HK-2 (cell line): Measurements from ENCODE around the gene TPM2.

Source experiments
- DNase-seq: peaks from one replicate; pipeline ENCODE4 v3.0.0-alpha.2; 2018; ENCODE audit not compliant: unreplicated experiment

TPM2 gene

GRCh38 chr9:35689542-35690293 is at the start of gene TPM2:
TSS of gene TPM2 (minus strand) at chr9:35689925. CDS start at chr9:35689817, 108 bp downstream.
- DNase-seq: no peak

GRCh38 chr9:35738924-35739323 is 49.2 kb upstream of the TPM2 start:
- DNase-seq: no peak

DNA sequence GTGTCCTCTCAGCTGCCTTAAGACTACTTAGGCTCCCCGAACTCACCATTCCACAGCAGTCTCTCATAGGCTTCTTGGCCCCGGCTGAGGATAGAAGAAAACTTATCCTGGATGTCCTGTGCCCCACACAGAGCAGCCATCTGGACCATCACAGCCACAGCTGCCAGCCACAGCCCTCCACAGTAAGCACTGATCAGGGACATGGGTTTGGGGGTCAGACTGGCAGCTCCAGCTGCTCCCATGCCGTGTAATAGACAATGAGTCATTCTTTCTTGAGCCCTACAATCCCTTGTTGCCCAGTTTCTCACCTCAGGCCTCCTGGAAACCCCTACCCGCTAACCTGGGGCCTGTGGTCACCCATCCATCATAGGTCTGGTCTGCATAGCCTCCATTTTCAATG is 48.5 kb upstream of the TPM2 start:
- no peak for DNase-seq

- no peak for DNase-seq
These were observed 47.4 kb upstream of the TPM2 start for GRCh38 chr9:35737143-35737542.

GRCh38 chr9:35736201-35736633 is 46.5 kb upstream of the TPM2 start:
- DNase-seq: peak; percentile 54

DNA sequence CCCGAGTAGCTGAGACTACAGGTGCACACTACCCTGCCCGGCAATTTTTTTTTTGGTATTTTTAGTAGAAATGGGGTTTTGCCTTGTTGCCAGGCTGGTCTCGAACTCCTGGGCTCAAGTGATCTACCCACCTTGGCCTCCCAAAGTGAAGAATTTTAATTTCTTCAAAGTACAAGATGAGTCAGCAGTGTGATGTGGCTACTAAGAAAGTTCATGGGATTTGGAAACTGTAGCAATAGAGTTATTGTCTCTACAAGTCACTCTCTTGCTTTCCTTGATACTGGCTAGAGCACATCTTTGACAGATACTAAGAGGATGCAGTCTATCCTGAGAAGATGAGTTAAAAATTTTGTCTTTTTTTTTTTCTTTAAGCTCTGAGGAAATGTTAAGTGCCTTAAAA is 44.4 kb upstream of the TPM2 start:
- no peak for DNase-seq

DNA sequence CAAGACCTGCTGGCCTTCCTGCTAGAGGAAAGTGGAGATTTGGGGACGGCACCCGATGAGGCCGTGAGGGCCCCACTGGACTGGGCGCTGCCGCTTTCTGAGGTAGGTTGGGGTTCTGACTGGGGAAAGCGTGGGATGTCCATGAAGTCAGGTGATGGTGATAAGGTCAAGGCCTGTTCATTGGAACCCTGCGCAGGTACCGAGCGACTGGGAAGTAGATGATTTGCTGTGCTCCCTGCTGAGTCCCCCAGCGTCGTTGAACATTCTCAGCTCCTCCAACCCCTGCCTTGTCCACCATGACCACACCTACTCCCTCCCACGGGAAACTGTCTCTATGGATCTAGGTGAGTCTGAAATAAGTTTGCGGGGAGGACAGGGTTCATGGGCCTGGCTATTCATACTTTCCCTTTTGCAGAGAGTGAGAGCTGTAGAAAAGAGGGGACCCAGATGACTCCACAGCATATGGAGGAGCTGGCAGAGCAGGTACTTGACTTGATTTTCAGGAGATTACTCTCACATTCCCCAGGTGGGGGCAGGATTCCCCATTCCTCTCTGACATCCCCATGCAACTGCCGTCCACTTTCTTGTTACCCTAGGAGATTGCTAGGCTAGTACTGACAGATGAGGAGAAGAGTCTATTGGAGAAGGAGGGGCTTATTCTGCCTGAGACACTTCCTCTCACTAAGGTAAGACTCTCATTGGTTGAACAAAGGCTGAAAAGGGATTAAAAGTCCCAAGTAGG is 43.2 kb upstream of the TPM2 start:
- peak; percentile 55 for DNase-seq

GRCh38 chr9:35732185-35732799 is 42.6 kb upstream of the TPM2 start, which contains the start of the genes CREB3 and TLN1:
TSS of gene CREB3 (plus strand) at chr9:35732666. CDS start at chr9:35732773, 107 bp downstream.
TSS of gene TLN1 (minus strand) at chr9:35732195. CDS start at chr9:35725694, 6,501 bp downstream.
- DNase-seq: peak; percentile 94

DNA sequence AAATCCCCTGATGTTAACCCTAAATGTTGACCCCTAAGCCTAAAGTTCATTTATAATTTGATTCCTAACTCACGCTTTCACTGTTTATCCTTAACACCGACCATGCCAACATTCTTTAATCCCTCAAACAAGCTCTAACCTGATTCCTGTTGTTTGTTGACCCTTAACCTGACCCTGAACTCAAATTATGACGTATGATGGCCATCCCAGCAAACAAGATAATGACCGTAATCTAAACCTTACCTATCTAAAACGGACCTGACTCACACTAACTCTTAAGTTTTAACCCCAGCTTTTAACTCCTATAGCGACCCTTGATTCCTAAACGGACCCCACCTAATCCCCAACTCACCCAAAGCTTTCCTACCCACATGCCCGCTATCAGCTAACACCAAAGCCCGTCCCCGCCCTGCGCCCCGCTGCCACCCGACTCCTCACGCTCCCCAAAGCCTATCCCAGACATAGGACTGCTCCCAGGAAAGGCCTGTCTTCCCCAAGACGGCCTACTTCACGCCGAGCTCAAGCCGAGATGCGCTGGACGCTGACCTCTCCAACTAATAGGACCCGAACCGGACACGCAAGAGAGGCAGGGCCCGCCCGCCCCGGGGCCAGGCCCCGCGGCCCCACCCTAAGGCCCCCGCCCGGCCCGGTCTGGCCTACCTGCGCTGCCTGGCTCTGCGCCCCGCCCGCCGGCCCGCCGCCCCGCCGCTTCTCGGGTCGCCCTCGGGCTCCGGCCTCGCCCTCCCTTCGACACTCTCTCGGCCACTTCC is 41.9 kb upstream of the TPM2 start:
- DNase-seq: no peak

GRCh38 chr9:35730486-35730854 is 40.7 kb upstream of the TPM2 start:
- DNase-seq: no peak

DNA sequence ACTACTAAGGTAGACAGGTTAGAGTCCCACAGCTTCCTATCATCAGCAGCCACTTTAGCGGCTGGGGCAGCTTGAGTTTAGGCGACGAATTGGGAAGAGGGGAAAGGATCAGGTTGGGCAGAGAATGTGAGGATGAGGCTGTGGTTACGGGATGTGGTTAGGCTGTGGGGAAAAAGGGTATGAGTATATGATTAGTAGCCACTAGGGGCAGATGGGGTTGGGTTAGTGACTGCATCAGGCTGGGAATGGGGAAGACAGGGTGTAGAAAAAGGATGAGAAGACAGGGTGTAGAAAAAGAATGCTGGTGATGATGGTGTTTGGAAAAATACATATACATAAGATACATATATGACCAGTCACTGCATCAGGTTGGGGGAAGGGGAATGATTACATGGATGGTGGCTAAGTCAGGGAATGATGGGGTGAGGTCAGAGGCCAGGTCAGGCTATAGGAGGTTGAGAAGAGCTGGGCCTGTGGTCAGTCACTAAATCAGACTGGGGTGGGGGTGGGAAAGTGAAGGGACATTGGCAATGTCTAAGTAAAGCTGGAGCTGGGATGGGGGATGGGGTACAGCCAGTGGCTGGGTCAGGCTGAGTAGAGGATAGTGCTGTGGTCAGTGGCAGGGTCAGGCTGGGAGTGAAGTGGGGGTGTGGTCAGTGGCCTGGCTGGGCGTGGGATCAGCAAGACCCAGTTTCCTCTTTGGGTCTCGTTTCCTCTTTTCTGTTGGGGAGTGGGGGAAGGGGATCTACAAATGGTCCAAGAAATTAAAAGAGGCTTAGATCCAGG is 40.2 kb upstream of the TPM2 start:
- peak; percentile 55 for DNase-seq

DNA sequence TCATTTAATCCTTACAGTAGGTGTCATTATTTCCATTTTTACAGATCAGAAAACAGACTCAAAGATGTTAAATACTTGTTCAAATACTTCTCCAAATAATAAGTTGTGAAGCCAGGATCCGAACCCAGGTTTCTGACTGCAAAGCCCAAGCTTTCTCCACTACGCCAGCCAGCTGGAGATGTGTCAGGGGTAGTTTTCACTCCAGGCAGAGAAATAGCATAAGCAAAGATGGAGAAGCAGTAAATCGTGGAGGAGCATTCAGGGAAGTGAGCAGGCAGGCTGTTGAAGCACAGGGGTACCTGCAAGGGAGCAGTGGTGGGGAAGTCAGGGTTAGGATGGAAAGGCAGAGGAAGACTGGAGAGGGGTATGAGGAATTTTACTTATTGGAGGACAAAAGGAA is 39.4 kb upstream of the TPM2 start:
- no peak for DNase-seq

DNA sequence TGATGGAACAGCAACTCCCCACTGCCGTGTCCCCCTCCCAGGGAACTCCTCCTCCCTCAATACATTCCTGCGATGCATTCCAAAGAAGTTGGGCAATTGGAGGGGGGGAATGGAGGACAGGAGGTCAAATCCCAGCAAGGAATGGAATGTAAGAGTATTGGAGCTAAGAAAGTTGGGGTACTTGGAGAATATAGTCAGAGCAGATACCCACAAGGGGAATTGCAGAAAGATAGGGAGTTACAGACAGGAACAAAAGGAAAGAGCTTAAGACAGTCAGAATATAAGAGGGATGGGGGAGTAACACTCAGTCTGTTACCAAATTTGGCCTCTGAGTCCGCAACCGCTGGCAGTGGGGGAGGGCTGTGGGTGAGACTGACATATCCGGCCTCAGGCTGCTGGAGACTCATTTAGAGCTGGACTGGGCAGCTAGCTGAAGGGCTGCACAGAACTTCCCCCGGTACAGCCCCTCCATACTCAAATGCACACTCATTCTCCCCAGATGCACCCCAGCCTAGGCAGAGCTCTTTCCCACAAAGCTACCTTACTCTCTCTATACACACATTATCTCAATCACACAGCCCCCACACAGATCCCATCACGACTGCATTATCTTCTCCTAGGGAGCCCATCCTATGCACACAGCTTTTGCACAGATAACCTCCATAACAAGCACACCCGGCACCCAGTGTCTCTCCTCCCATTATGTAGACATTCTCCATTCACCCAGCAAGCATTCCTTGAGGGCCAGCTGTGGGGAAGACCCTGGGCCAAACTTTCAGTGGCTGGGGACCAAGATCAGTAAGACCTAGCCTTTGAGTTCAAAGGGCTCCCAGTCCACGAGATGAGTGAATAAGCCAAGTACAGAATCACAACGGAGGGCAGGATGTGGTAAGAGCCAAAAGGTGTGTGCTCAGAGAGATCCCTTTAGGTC is 38.6 kb upstream of the TPM2 start:
- peak; percentile 63 for DNase-seq

DNA sequence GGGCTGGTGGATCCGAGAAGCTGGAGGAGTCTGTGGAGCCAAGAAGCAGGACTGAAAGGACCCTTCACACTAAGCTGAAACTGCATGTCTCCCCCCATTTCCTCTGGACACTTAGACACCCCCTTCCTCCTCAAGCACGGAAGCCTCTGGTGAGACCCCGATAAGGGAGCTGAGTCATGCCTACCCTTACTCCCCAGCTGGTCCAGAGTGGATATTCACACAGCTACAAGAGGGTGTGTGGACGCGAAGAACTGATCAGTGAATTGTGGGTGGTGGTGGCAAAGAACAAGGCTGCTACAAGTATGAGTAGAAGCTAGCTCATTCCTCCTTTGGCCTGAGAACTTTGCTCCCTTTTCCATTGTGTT is 37.9 kb upstream of the TPM2 start:
- DNase-seq: no peak

DNA sequence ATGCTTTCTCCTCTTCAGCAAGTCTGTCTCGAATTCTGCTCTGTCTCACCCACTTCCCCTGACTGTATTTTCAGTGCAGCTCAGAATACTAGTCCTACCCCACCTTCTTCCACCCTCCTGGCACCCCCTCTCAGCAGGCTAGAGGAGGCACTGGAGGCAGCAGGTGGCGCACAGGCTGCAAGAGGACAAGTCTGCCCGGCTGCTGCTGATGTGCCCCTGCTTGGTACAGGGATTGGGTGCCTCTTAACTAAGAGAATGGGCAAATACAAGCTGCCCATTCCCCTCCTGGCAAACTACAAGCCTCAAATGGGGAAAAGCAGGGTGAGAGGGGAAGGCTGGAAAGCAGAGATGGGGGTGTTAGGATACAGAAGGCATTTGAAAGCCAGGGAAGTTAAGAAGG is 37.2 kb upstream of the TPM2 start:
- DNase-seq: no peak

GRCh38 chr9:35725362-35725761 is 35.6 kb upstream of the TPM2 start:
- no peak for DNase-seq

- DNase-seq: no peak
These were observed 34.2 kb upstream of the TPM2 start for GRCh38 chr9:35723908-35724307.

GRCh38 chr9:35723426-35723825 is 33.7 kb upstream of the TPM2 start:
- no peak for DNase-seq

GRCh38 chr9:35719546-35719945 is 29.8 kb upstream of the TPM2 start:
- DNase-seq: no peak
